OCI-LY3 (cell line): ENCODE measurements around the gene RANBP3L.

Experiments used
- EZH2phosphoT487 ChIP-seq: fragments of 200-600 bp; shearing (Covaris generic); IDR thresholded peaks from 2 replicates; pipeline ENCODE4 v1.6.1; 2018; ENCODE audit warnings: antibody characterized with exemption, mixed run types, low read depth
- TF ChIP-seq, protein P1 (sequence below): fragments of 200-600, 300-600 bp; sonication (generic); IDR thresholded peaks from 2 replicates; pipeline ENCODE4 v1.5.1; 2014; ENCODE audit warnings: antibody characterized with exemption, low read length, low read depth

DNA sequence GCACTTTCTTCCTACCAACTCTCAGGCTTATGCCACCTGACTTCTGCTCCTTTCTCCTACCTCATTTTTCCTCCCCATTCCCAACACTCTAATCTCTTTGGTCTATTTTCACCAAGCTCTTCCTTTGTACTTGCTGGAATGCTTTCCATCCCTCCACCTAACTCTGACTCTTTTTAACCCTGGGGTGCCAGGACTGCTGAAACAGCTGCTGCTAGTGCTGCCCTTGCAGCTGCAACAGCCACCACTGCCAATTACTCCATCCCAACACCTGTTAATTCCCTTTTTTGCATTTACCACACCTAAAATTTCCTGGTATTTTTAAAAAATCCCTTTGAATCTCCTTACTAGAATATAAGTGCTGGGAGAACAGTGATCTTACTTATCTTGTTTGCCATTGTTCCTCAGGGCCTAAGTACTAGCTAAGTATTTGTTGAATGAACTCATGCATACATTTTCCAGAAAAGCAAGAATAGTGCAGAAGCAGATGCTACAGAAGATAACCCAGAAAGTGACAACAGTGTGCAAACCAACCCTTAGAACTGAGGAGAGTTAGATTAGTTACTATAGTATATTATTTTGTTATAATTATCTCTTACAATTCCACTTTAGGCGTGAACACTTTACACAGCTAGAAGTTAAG lies 71.4 kb downstream of the RANBP3L start:
- TF ChIP-seq, protein P1, sequence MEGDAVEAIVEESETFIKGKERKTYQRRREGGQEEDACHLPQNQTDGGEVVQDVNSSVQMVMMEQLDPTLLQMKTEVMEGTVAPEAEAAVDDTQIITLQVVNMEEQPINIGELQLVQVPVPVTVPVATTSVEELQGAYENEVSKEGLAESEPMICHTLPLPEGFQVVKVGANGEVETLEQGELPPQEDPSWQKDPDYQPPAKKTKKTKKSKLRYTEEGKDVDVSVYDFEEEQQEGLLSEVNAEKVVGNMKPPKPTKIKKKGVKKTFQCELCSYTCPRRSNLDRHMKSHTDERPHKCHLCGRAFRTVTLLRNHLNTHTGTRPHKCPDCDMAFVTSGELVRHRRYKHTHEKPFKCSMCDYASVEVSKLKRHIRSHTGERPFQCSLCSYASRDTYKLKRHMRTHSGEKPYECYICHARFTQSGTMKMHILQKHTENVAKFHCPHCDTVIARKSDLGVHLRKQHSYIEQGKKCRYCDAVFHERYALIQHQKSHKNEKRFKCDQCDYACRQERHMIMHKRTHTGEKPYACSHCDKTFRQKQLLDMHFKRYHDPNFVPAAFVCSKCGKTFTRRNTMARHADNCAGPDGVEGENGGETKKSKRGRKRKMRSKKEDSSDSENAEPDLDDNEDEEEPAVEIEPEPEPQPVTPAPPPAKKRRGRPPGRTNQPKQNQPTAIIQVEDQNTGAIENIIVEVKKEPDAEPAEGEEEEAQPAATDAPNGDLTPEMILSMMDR = no peak
- no peak for TF ChIP-seq EZH2phosphoT487
